ENCODE measurements around the gene GABBR2.

The GABBR2 gene

GRCh38 chr9:98530275-98530674 lies 178.5 kb downstream of the GABBR2 start:
- TF ChIP-seq, protein P1, sequence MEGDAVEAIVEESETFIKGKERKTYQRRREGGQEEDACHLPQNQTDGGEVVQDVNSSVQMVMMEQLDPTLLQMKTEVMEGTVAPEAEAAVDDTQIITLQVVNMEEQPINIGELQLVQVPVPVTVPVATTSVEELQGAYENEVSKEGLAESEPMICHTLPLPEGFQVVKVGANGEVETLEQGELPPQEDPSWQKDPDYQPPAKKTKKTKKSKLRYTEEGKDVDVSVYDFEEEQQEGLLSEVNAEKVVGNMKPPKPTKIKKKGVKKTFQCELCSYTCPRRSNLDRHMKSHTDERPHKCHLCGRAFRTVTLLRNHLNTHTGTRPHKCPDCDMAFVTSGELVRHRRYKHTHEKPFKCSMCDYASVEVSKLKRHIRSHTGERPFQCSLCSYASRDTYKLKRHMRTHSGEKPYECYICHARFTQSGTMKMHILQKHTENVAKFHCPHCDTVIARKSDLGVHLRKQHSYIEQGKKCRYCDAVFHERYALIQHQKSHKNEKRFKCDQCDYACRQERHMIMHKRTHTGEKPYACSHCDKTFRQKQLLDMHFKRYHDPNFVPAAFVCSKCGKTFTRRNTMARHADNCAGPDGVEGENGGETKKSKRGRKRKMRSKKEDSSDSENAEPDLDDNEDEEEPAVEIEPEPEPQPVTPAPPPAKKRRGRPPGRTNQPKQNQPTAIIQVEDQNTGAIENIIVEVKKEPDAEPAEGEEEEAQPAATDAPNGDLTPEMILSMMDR (IDR thresholded peaks at IDR 0.05; ENCODE audit: low read depth, low read length), result no peak

DNA sequence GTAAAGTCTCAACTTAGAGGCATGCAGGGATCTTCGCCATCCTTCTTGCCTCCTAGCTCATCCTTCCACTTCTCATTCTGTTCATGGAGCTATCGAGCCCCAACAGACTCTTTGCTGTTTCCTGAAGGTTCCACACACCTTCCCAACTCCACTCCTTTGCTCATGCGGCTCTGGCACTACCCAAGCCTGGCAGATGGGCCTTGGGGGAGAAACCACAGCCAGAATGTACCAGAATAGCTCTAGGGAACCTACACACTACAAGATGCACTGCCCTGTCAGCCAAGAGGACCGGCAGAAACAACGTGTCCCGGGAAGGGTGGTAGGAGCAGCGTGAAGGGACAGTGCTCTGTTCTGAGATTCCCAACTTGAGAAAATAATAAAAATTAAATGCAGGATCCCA lies 178.9 kb downstream of the GABBR2 start:
- DNase-seq (ENCODE audit: low read depth in 2 of 2), result no peak
- no peak overlapping the region for H3K4me3 ChIP-seq (replicated peaks in 1 of 2; ENCODE audit: low read depth in 2 of 2, low read length in 2 of 2)
- TF ChIP-seq, protein P1 (IDR thresholded peaks at IDR 0.05; ENCODE audit: low read depth, low read length), result no peak

More at GRCh38 chr9:98530275-98530674, 178.5 kb downstream of the GABBR2 start:
- no peak overlapping the region for H3K4me3 ChIP-seq (replicated peaks in 1 of 2; ENCODE audit: low read depth in 2 of 2, low read length in 2 of 2)
- no peak for DNase-seq (ENCODE audit: low read depth in 2 of 2)

DNA sequence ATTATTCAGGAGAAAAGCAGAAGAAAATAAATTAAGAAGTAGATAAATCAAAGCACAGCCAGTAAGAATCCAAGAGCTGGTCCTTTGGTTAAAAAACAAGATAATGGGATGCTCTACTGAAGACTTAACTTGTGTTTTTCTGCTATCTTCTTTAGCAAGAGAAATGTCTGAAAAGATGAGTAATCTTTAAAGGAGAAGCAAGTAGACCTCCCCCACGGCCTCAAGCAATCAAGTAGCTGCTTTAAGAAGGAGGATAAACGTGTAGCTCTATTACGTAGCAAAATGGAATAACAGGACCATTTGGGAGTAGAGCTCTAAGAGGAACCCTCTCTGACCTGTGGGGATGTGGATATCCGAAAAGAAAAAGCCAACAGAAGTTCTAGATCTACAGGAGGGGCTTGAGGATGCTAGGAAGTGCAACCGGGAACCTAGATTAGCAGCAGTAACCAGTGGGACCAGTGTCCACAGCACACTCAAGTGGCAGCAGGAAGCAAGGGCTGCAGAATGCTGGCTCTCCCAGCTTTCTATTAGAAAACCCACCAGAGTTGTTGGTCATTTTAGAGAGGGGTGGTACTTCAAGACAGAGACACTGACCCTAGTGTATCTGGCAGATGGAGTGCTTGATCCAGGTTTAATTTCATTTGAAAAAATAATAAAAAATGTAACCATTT lies 185.4 kb downstream of the GABBR2 start:
- TF ChIP-seq, protein P1 (IDR thresholded peaks at IDR 0.05; ENCODE audit: low read depth, low read length), result peak; percentile 73
- DNase-seq (ENCODE audit: low read depth in 2 of 2), result peak; percentile 50 to 75
- no peak overlapping the region for H3K4me3 ChIP-seq (replicated peaks in 1 of 2; ENCODE audit: low read depth in 2 of 2, low read length in 2 of 2)

GRCh38 chr9:98522487-98522886 lies 186.2 kb downstream of the GABBR2 start:
- peak in 1 of 2 donors; percentile 48 for DNase-seq (ENCODE audit: low read depth in 2 of 2)
- no peak overlapping the region for H3K4me3 ChIP-seq (replicated peaks in 1 of 2; ENCODE audit: low read depth in 2 of 2, low read length in 2 of 2)
- TF ChIP-seq, protein P1 (IDR thresholded peaks at IDR 0.05; ENCODE audit: low read depth, low read length), result no peak

- peak; percentile 57 to 90 for DNase-seq (ENCODE audit: low read depth in 2 of 2)
Measured at GRCh38 chr9:98521141-98521540, 187.6 kb downstream of the GABBR2 start.

GRCh38 chr9:98520221-98520960 lies 188.3 kb downstream of the GABBR2 start:
- no peak overlapping the region for H3K4me3 ChIP-seq (replicated peaks in 1 of 2; ENCODE audit: low read depth in 2 of 2, low read length in 2 of 2)
- peak; percentile 17 to 27 for DNase-seq (ENCODE audit: low read depth in 2 of 2)
- TF ChIP-seq, protein P1 (IDR thresholded peaks at IDR 0.05; ENCODE audit: low read depth, low read length), result no peak

More at GRCh38 chr9:98521141-98521540, 187.6 kb downstream of the GABBR2 start:
- no peak overlapping the region for H3K4me3 ChIP-seq (replicated peaks in 1 of 2; ENCODE audit: low read depth in 2 of 2, low read length in 2 of 2)
- TF ChIP-seq, protein P1 (IDR thresholded peaks at IDR 0.05; ENCODE audit: low read depth, low read length), result no peak
